Fibroblast of peridontal ligament (primary cell): Measurements from ENCODE around the gene PTPN7.
"Not testable (repeated sequence)": the region's sequence is repeated elsewhere in the genome, so short reads cannot be mapped to it uniquely, and the experiment has no call there.

ENCODE experiments used
- DNase-seq: peaks from one replicate; pipeline ENCODE4 v3.0.0-alpha.2; 2010; ENCODE audit errors: extremely low read depth

Gene PTPN7

DNA sequence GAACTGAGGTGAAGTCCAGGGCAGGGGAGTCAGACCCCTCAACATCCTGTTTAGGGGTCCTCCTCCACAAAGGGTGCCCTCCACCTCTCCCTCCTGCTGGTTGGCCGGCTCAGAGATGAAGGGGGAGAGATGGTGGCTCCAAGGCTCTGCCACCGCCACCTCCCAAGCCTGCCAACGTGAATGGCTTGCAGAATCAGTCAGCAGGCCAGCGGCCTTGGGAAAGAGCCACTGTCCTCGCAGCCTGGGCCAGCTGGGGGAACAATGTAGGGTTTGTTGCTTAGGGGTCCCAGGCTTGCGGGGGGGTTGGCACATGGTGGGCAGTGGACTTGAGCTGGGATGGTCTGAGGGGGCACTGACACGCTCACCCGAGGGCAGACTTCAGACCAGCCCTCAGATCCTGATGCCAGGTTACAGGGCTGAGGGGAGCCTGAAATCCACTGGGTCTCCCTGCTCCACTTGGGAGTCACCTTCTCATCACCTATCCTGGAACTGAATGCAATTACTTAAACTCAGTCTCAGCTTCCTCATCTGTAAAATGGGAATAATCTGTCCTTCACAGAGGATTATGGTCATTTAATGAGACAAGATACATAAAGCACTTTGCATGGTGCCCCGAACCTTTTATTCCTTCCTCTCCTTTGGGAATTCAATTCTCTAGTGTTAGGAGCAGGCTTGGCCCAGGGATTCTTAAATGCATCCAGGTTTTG lies 29.4 kb downstream of the PTPN7 start:
- DNase-seq = no peak

DNA sequence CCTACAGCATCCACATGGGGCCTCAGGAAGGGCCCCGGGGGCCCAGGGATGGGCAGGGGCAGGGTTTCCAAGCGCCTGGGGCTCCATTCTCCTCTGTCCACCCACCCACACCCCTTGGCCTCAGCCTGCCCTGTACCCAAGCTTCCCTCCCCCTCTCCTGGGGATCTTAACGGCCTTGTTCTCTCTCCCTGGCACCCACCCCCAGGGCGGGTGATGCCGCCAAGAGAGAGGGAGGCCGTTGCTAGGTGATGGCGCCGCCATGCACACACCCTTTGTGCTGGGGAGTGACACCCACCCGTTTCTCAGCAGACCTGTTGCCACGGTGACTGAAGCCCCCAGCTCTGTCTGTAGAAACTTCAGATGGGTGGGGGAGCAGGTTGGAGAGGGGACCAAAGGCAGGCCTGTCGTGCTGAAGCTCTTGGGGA lies 30.1 kb downstream of the PTPN7 start:
- DNase-seq = no peak

DNA sequence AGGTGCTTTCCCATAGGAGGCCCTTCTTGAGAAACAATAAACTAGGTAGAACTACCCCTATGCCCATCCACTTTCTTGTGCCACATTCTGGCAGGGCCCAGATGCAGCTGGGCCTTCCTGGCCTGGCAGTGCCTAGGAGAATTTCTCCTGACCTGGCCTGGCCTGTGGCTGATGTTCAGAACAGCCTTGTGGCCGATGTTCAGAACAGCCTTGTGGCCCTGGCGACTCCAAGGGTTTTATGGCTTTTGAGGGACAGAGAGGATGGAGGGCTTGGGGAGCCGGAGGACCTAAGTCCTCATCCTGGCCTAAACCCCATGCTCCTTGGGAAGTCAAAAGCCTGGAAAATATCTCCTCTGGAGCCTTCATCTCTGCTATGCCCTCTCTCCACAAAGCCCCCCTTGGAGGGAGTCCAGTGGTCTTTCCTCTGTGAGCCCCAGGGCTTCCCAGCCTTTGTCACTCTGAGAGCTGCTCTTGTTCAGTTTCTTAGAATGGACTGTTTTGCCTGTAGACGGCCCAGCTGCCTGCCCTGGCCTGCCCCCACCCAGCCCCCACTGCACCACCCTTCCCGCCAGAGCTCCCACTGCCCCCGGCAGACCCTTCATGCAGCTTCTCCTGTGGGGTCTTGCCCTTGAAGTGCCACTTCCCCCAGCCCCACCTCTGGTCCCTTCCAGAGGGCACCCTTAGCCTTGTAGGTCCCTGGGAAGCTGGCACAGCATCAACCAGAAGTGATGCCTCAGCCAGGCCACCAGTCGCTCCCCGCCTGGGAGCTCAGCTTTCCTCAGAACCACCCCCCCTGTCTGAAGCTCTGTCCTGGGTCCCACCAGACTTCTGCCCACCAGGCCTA lies 30.7 kb downstream of the PTPN7 start:
- no peak for DNase-seq

DNA sequence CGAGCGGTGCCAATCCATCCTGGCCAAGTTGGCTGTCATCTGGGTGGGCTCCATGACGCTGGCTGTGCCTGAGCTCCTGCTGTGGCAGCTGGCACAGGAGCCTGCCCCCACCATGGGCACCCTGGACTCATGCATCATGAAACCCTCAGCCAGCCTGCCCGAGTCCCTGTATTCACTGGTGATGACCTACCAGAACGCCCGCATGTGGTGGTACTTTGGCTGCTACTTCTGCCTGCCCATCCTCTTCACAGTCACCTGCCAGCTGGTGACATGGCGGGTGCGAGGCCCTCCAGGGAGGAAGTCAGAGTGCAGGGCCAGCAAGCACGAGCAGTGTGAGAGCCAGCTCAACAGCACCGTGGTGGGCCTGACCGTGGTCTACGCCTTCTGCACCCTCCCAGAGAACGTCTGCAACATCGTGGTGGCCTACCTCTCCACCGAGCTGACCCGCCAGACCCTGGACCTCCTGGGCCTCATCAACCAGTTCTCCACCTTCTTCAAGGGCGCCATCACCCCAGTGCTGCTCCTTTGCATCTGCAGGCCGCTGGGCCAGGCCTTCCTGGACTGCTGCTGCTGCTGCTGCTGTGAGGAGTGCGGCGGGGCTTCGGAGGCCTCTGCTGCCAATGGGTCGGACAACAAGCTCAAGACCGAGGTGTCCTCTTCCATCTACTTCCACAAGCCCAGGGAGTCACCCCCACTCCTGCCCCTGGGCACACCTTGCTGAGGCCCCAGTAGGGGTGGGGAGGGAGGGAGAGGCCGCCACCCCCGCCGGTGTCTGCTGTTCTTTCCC lies 32.4 kb downstream of the PTPN7 start:
- no peak for DNase-seq

DNA sequence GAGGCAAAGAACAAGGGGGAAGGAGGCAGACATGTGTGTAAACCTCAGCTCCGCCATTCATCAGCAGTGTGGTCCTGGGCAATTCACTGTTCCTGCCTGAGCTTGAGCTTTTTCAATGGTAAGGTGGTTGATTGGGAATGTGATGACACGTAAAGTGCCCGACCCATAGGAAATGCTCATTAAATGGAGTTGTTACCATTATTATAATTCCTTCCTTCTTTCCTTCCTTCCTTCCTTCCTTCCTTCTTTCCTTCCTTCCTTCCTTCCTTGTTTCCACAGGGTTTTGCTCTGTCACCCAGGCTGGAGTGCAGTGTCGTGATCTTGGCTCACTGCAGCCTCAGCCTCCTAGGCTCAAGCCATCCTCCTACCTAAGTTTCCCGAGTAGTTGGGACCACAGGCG lies 33.3 kb downstream of the PTPN7 start:
- no peak for DNase-seq

DNA sequence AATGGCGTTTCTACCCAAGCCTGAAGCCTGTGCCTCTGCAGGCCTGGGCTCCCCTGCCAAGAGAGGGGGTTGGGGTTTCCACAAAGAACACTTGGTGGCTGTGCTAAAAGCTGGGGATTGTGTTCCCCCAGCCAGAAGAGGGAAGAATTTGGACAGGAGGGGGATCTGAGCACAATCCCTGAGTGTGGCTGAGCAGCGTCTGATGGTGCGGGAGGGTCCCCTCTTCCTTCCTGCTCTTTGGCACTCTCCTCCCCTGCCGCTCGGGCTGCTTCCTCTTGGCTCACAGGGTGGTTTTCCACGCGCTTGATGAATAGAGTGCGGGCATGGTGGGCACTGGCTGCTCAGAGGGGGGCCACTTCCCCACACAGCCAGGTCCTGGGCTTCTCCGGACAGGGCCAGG lies 34.0 kb downstream of the PTPN7 start:
- no peak for DNase-seq

DNA sequence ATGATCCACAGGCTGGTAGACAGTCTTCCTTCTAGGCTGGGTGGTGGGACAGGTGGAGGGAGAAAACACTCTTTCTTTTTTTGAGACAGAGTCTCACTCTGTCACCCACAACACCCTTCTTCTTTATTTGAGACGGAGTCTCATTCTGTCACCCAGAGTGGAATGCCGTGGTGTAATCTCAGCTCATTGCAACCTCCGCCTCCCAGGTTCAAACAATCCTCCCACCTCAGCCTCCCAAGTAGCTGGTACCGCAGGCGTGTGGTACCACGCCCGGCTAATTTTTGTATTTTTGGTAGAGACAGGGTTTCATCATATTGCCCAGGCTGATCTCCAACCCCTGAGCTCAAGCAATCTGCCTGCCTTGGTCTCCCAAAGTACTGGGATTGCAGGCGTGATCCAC lies 34.8 kb downstream of the PTPN7 start:
- no peak for DNase-seq

DNA sequence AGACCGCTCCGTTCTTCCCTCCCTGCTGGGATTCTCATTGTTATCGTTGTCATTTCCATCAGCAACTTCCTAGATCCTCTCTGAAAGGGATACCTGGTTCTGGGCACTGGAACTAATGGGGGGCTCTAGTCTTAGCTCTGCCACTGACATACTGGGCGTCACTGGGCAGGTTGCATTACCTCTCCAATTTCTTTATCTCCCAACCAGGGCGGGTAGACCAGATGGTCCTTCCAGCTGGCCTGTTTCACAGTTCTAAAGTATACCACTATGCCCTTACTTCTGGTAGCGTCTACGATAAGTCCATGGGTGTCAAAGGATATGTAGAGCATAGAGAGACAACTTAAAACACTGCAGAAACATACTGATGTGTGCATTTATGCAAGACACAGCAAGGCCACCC lies 36.3 kb downstream of the PTPN7 start:
- DNase-seq = no peak

DNA sequence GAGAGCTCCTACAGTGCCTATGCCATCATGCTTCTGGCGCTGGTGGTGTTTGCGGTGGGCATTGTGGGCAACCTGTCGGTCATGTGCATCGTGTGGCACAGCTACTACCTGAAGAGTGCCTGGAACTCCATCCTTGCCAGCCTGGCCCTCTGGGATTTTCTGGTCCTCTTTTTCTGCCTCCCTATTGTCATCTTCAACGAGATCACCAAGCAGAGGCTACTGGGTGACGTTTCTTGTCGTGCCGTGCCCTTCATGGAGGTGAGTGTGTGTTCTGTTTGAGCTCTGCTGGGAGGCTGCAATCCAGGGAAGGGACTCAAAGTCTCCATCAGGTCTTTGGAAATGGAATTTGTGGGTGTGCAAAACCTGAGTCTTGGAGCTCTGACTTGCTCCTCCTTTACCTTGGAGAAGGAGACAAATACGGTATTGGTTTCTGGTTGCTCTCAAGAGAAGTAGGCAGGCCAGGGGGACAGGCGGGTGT lies 37.0 kb downstream of the PTPN7 start:
- DNase-seq = no peak

DNA sequence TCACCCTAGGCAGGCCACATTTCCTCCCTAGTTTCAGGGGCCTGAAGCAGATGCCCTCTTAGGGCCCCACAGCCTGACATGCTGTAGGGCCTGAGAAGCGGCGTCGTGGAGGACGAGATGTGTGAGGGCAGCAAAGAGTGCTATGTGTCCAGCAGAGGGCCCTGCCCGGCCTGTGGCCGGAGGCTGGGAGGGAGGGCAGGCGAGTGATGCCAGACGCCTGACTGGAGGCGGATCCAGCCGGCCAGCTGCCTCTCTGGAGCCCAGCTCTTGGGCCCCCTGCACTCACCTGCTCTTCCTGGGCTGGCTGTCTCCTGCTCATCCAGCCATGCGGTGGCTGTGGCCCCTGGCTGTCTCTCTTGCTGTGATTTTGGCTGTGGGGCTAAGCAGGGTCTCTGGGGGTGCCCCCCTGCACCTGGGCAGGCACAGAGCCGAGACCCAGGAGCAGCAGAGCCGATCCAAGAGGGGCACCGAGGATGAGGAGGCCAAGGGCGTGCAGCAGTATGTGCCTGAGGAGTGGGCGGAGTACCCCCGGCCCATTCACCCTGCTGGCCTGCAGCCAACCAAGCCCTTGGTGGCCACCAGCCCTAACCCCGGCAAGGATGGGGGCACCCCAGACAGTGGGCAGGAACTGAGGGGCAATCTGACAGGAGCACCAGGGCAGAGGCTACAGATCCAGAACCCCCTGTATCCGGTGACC lies 37.6 kb downstream of the PTPN7 start, which contains the start of gene GPR37L1:
GPR37L1 (plus strand) TSS at position 279 of the 697 bp plus-strand sequence; CDS start at position 326, 47 bp downstream.
- no peak for DNase-seq

DNA sequence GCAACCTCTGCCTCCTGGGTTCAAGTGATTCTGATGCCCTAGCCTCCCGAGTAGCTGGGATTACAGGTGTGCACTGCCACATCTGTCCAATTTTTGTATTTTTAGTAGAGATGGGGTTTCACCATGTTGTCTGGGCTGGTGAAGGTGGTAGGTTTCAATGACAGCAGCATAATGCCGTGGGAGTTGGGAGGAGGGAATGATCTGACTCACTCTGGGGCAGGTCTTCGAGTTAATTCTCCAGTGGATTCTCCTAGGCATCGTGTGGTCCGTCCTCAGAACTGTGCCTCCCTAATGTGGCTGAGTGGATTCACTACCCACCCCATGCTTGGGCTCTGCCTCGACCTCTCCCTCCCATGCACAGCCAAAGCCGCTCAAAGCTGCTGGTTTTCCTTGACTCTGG lies 39.4 kb downstream of the PTPN7 start:
- DNase-seq = no peak

DNA sequence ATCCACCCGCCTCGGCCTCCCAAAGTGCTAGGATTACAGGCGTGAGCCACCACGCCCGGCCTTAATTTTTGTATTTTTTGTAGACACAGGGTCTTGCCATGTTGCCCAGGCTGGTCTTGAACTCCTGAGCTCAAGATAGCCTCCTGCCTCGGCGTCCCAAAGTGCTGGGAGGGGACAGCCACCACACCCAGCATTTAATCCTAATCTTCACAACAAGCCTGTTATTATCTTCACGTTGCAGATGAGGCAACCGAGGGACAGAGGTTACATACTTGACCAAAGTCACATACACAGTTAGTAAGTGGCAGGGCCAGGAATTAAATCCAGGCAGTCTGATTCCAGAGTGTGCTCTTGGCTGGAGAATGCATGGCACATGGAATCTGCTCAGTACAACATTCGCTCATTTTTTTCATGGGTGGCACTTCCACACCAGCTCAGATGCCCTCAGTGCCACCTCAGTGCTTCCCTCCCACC lies 42.5 kb downstream of the PTPN7 start:
- no peak for DNase-seq

DNA sequence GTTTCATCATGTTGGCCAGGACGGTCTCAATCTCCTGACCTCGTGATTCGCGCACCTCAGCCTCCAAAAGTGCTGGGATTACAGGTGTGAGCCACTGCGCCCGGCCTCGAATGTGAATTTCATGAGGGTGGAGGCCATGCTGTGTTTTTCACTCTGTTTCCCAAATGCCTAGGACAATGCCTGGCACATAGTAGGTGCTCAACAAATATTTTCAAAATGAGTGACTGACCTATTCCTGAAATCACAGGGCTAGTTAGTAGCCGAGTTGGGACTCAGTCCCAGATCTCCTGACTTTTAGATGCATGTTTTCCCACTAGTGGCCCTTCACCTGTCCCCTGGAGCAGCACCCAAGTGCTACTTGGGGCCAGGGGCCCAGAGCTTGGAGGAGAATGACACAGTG lies 44.1 kb downstream of the PTPN7 start:
- no peak for DNase-seq

DNA sequence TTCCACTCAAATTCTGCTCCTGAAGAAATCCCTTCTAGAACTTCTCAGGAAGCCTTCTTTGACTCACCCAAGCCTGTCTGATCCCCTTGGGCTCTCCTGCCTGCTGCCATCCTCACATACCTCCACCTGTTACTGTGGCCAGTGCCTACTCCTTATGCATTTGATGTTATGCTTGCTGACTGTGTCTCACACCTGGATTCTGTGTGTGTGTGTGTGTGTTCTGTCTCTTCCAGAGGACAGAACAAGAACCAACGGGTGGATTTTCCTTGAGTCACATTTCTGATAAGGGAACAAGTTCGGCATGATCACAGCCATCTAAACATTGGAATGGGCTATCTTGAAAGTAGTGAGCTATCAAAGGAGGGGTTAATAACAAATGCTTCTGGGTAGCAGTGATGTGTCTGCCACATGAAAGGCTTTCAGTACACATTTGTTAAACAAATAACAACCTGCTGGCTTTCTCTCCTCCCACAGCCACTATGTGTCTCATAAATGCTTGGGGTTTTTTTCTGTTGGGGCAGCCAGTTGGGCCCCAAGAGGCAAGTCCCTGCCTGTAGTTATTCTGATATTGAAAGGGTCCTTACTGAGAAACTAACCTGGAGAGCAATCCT lies 46.6 kb downstream of the PTPN7 start:
- no peak for DNase-seq

DNA sequence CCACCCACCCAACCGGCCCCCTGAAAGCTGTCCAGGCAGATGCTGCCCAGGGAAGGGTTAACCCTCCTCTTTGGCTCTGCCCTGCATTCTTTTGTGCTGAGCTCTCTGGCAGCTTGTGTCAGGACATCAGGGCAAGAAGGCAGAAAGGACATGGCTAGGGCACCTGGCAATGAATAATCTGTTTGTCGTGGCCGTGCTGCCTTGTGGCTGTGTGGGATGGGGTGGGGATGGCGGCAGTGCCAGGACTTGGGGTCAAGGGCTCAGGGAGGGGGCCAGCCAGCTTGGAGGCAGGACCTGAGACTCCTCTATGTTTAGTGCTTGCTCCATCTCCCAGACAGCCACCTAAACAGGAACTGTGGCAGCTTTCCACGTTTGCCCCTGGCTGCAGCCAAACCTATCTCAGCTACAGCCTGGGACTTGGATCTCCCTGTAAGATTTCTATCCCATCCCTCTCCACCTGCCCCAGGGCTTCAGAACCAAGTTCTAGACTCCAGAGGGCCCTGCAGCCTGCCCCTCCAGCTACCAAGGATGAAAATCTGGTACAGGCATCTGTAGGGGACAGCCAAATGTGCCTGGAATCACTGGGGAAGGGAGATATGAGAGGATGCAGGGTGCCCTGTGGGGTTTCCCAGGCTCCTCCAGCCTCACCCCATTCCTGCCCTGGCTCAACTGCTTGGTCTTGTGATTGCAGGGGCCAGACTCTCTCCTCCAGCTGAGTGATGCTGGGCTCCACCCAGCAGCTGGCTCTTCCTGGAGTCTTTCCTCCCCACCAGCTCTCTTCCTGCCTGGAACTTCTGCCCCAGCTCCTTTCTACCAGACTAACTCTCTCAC lies 47.3 kb downstream of the PTPN7 start:
- peak; percentile 43 for DNase-seq

DNA sequence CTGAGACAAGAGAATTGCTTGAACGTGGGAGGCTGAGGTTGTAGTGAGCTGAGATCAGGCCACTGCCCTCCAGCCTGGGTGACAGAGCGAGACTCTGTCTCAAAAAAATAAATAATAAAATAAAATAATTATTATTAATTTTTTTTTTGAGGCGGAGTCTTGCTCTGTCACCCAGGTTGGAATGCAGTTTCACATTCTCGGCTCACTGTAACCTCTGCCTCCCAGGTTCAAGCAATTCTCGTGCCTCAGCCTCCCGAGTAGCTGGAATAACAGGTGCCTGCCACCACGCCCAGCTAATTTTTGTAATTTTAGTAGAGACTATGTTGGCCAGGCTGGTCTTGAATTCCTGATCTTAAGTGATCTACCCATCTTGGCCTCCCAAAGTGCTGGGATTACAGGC lies 48.8 kb downstream of the PTPN7 start:
- not testable (repeated sequence) for DNase-seq

DNA sequence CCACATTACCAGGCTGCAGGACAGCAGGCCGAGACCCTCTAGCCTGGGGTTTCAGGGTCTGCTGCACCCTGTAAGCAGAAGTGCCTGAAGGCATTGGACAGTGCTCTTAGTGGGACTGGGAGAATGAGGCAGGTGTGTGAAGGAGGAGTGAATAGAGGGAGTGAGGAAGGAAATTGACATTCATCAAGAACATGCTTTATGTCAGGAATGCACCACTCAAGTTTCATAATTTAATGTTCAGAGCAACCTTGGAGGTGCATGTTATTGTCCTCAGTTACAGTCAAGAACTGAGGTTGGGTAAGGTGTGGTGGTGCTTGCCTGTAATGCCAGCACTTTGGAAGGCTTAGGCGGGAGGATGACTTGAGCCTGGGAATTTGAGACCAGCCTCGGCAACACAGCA lies 49.4 kb downstream of the PTPN7 start:
- no peak for DNase-seq

DNA sequence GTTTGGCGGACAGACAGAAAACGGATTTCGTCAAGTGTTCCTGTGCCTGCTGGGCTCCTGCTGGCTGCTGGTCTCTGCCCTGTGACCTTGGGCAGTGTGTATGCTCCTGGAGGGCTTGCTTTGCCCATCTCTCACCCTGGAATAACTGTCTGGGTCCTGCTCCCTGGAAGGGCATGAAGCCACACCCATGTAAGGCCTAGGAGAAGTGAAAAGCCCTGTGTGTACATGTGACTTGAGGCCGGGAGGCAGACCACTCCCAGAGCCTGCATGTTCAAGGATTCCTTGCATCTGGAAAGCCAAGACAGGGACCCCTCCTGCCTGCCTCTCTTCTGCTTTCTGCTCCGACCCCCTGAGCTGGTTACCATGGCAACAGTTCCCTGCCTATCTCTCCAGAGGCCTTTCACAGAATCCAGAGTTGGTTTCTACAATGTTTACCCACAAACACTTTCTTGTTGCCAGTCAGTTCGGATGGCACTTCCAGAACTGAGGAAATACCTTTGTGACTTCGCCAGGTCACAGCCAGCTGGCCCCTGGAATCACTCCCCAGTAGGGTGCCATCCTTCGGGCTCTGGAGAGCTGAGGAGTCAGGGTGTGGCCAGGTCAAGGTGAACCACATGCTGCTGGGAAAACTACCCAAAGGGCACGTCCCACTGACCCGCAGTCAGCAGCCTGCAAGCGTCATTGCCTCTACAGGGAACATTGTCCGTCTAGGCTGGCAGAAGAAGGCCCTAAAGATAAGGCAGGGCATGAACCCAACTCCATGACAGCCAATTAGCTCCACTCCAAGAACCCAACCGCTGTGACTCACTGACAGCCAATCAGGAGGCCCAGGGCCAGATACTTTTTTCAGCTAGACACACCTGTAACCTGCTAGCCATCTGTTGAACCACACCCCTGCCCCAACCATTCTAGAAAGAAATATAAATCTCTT lies 52.3 kb downstream of the PTPN7 start:
- DNase-seq = no peak

DNA sequence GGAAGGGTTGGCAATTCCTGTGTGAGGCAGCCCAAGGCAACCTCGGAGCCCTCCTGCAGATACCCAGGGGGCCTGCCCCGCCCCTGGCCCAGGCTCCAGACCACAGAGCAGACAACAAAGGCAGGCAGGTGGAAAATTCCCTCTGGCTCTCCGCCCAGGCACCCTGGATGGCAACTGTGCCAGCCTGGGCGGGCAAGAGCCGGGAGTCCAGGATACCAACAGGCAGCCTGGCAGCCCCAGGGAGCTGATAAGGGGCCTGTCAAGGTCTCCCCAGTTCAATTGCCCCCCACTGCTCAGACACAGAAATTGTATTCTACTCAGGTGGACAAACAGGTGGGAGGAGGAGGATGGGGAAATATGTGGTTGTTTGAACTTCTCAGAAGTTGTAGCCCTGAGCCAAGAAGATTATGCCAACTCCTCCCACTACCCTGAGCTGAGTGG lies 53.1 kb downstream of the PTPN7 start:
- no peak for DNase-seq
